HepG2 (cell line): Measurements from ENCODE around the gene TRIM44. TPM values are rescaled to one million over a fixed set of nuclear protein-coding genes. Genes with fewer than 3 reads are reported as not detected.
A peak's percentile ranks its signal among the peaks of the same experiment; 100 is the strongest.

Experiments
- ATAC-seq: fragments of 200-7000 bp; cut with Tn5 transposase; 3 replicates; pipeline ENCODE4 v1.9.1; 2020; ENCODE audit warnings: mild to moderate bottlenecking, moderate library complexity
- BruUV-seq: library from RNA; stranded (reverse); fragments of 400-500 nt; replicated peaks from 2 replicates; lab custom pipeline; 2021; lab: Mats Ljungman, UMichigan
- CTCF ChIA-PET: fragments of 300-600 bp; formaldehyde crosslinking; extraction: SDS; loops from one replicate; lab custom pipeline; 2021; ENCODE audit warnings: low total read pairs, inconsistent platforms, low intra/inter-chr PET ratio; lab: Yijun Ruan, JAX
- POLR2A ChIA-PET: fragments of 350-600 bp; sonication (Branson Sonifier 250); formaldehyde crosslinking; loops from one replicate; lab custom pipeline; 2020; ENCODE audit warnings: antibody characterized with exemption, inconsistent platforms; lab: Yijun Ruan, JAX
- DNase-seq: peaks from one replicate; pipeline ENCODE4 v3.0.0-alpha.2; 2015; ENCODE audit warnings: low spot score
- FAIRE-seq: peaks from 3 replicates; lab custom pipeline; 2011; peaks lifted over from hg19 to GRCh38; lab: Jason Lieb, UNC
- H2AFZ ChIP-seq: one replicate; pipeline ENCODE4 v1.6.1; 2011; ENCODE audit warnings: low read length, inconsistent platforms
- H3K27ac ChIP-seq: fragments of 300-600 bp; 3 replicates; pipeline ENCODE4 v1.8.0; 2011; ENCODE audit warnings: mixed run types, mild to moderate bottlenecking, mixed read lengths, low read length, inconsistent platforms; ENCODE audit not compliant: insufficient read depth; ENCODE audit errors: extremely low read length
- H3K27me3 ChIP-seq, 2 experiments: fragments of 200-600 bp in 1 of 2; 2 replicates in 1 of 2; 3 replicates in 1 of 2; pipeline versions ENCODE4 v1.6.0 to v1.8.0; 2011; ENCODE audit warnings: low read length in 2 of 2, mild to moderate bottlenecking in 2 of 2, moderate library complexity in 2 of 2, inconsistent platforms in 1 of 2; ENCODE audit not compliant: insufficient read depth in 2 of 2, control insufficient read depth in 1 of 2
- H3K36me3 ChIP-seq, 2 experiments: fragments of 200-600 bp in 1 of 2; replicated peaks in 1 of 2; 2 replicates in 1 of 2; 3 replicates in 1 of 2; pipeline versions ENCODE4 v1.5.1 to v1.8.0; 2011; ENCODE audit warnings: low read length in 2 of 2, inconsistent platforms in 1 of 2; ENCODE audit not compliant: insufficient read depth in 2 of 2, control insufficient read depth in 1 of 2
- H3K4me1 ChIP-seq: 2 replicates; pipeline ENCODE4 v1.5.1; 2012; ENCODE audit warnings: low read length, inconsistent platforms; ENCODE audit not compliant: insufficient read depth
- H3K4me2 ChIP-seq: 2 replicates; pipeline ENCODE4 v1.6.0; 2011; ENCODE audit warnings: low read depth, low read length, inconsistent platforms
- H3K4me3 ChIP-seq, 3 experiments: fragments of 200-600 bp in 1 of 3; sonication (generic), shearing (Covaris generic) in 1 of 3; replicated peaks in 1 of 3; 2 replicates each; pipeline ENCODE4 v1.5.1; 2011 to 2016; ENCODE audit warnings: low read length in 3 of 3, inconsistent platforms in 2 of 3, low read depth in 2 of 3, mild to moderate bottlenecking in 2 of 3, control low read depth in 1 of 3, mixed read lengths in 1 of 3; ENCODE audit not compliant: insufficient read depth in 1 of 3
- H3K79me2 ChIP-seq: one replicate; pipeline ENCODE4 v1.6.1; 2011; ENCODE audit warnings: low read length, inconsistent platforms; ENCODE audit not compliant: insufficient read depth
- H3K9ac ChIP-seq: 2 replicates; pipeline ENCODE4 v1.6.0; 2011; ENCODE audit warnings: mild to moderate bottlenecking, low read depth, low read length, inconsistent platforms; ENCODE audit not compliant: insufficient read depth
- H3K9me3 ChIP-seq: 2 replicates; pipeline ENCODE4 v1.5.1; 2012; ENCODE audit warnings: mild to moderate bottlenecking, low read length
- H4K20me1 ChIP-seq: 2 replicates; pipeline ENCODE4 v1.6.0; 2011; ENCODE audit warnings: inconsistent platforms, mild to moderate bottlenecking, low read length, moderate library complexity; ENCODE audit not compliant: insufficient read depth
- ATRX ChIP-seq: sonication (generic); formaldehyde crosslinking; IDR thresholded peaks from 2 replicates; pipeline ENCODE4 v1.4.0; 2020; ENCODE audit warnings: missing genetic modification reagents, borderline replicate concordance
- CEBPG ChIP-seq: IDR thresholded peaks from 2 replicates; pipeline ENCODE4 v1.6.1; 2016
- CENPX ChIP-seq: sonication (generic); formaldehyde crosslinking; IDR thresholded peaks from 2 replicates; pipeline ENCODE4 v1.9.0; 2021; ENCODE audit warnings: mild to moderate bottlenecking, missing genetic modification reagents, moderate library complexity
- NONO ChIP-seq, 2 experiments: fragments of 450-650 bp in 1 of 2; sonication (generic) in 1 of 2; formaldehyde crosslinking in 1 of 2; IDR thresholded peaks in 1 of 2; conservative IDR thresholded peaks in 1 of 2; 2 replicates each; pipeline versions ENCODE4 v1.6.1 to v1.8.0; 2017 to 2022; ENCODE audit warnings: mild to moderate bottlenecking in 1 of 2, missing genetic modification reagents in 1 of 2, moderate library complexity in 1 of 2
- PRPF4 ChIP-seq: fragments of 200-400 bp; formaldehyde crosslinking; IDR thresholded peaks from 2 replicates; pipeline ENCODE4 v1.6.1; 2016; ENCODE audit warnings: low read length, low read depth; ENCODE audit not compliant: poor library complexity, severe bottlenecking
- SP5 ChIP-seq: IDR thresholded peaks from 2 replicates; pipeline ENCODE4 v1.6.1; 2016; ENCODE audit warnings: low read depth, borderline replicate concordance
- TSC22D2 ChIP-seq: sonication (generic); formaldehyde crosslinking; IDR thresholded peaks from 2 replicates; pipeline ENCODE4 v1.5.1; 2020; ENCODE audit warnings: missing genetic modification reagents, mild to moderate bottlenecking, borderline replicate concordance
- ZFP82 ChIP-seq: sonication (generic); formaldehyde crosslinking; IDR thresholded peaks from 2 replicates; pipeline ENCODE4 v1.5.1; 2020; ENCODE audit warnings: mild to moderate bottlenecking, missing genetic modification reagents, borderline replicate concordance
- ZNF224 ChIP-seq: sonication (generic); formaldehyde crosslinking; IDR thresholded peaks from 2 replicates; pipeline ENCODE4 v1.5.0; 2020; ENCODE audit warnings: mild to moderate bottlenecking, missing genetic modification reagents
- ZNF335 ChIP-seq: sonication (generic); formaldehyde crosslinking; IDR thresholded peaks from 2 replicates; pipeline ENCODE4 v1.4.0; 2020; ENCODE audit warnings: missing genetic modification reagents
- ZNF703 ChIP-seq: sonication (generic); formaldehyde crosslinking; IDR thresholded peaks from 2 replicates; pipeline ENCODE4 v1.5.1; 2020; ENCODE audit warnings: missing genetic modification reagents, mild to moderate bottlenecking, moderate library complexity, borderline replicate concordance
- ZXDC ChIP-seq: sonication (generic); formaldehyde crosslinking; IDR thresholded peaks from 2 replicates; pipeline ENCODE4 v1.5.0; 2020; ENCODE audit warnings: mild to moderate bottlenecking, missing genetic modification reagents
- WGBS: methylation state at CpG from one replicate; pipeline ENCODE4 v1.1.6; 2017; ENCODE audit warnings: low lambda C conversion rate; 5-methylcytosine and 5-hydroxymethylcytosine counted together
- in situ Hi-C: cut with HindIII; loops from 2 replicates; pipeline ENCODE4 v1.10.0; 2017; ENCODE audit warnings: low pct_unique_long_range_greater_than_20kb; ENCODE audit not compliant: extremely low pct_ligation_motif_present
- intact Hi-C: fragments of 100-400 bp; cut with micrococcal nuclease; formaldehyde crosslinking; loops from one replicate; pipeline ENCODE4 v1.10.0; 2022; ENCODE audit not compliant: unreplicated experiment
- polyA plus RNA-seq, 8 experiments: library from polyadenylated mRNA; depleted of rRNA in 3 of 8; stranded (reverse) in 7 of 8; unstranded in 1 of 8; fragments of >200 nt; fragmentation: Illumina TruSeq in 4 of 8; extraction: Trizol in 4 of 8; gene quantifications; 2 replicates each; pipeline versions ENCODE4 v1.2.1 to v1.2.3, GENCODE V29; 2011 to 2016; ENCODE audit warnings: low read depth in 4 of 8, missing spikeins in 1 of 8, mixed read lengths in 1 of 8; ENCODE audit not compliant: insufficient read depth in 1 of 8
- total RNA-seq, 5 experiments: library from RNA; depleted of rRNA; stranded (reverse); fragments of >200 nt; fragmentation: Illumina TruSeq; extraction: Trizol; gene quantifications; 2 replicates each; pipeline ENCODE4 v1.2.3, GENCODE V29; 2016; ENCODE audit warnings: low read depth in 1 of 5
- TF ChIP-seq, protein P1 (sequence below): sonication (generic); formaldehyde crosslinking; conservative IDR thresholded peaks from 2 replicates; pipeline ENCODE4 v1.5.0; 2020; ENCODE audit warnings: missing genetic modification reagents
- TF ChIP-seq, protein P2 (sequence below): sonication (generic); formaldehyde crosslinking; IDR thresholded peaks from 2 replicates; pipeline ENCODE4 v1.4.0; 2020; ENCODE audit warnings: missing genetic modification reagents, borderline replicate concordance

TRIM44 gene
- total and polyA plus RNA-seq, 2 of the 13 experiments (the other 11 are each of a cell fraction or from before 2014, with no cell fraction given): 22.7 to 50.3 TPM

GRCh38 chr11:35811783-35812182 is 149.2 kb downstream of the TRIM44 start:
- Histone ChIP-seq H3K4me3 (no peak overlapping the region), H4K20me1 (no peaks in the 10 kb centered on the region), H3K9ac (no peak overlapping the region), H3K4me1 (peaks cover 13% of the 10 kb centered on the region; the same call in 1 of the 2 replicates), H3K36me3 (peaks cover 5 to 10% of the 10 kb centered on the region in 2 experiments; a peak in 3 of 5 replicates), H3K27ac (no peak overlapping the region), H2AFZ (no peak overlapping the region), H3K27me3 (no peaks in the 10 kb centered on the region), H3K4me2 (no peak overlapping the region), H3K79me2 (no peaks in the 10 kb centered on the region), H3K9me3 (no peaks in the 10 kb centered on the region)
- FAIRE-seq (no peak), ATAC-seq (no peak), DNase-seq (peak; percentile 7)
- ChIA-PET CTCF (no interaction called here), POLR2A (interaction anchor here (0.6 to 1.1 kb wide), 2 partner anchors 16 to 74 kb away, joined by 3 read pairs; no protein-coding TSS in a partner anchor)
- in situ Hi-C loops (no loop called here), intact Hi-C loops (no loop called here)
- WGBS: 93% methylated on average over 2 of the region's 2 CpGs
- no TSS peak for BruUV-seq
- TF ChIP-seq ZFP82: no peak
- no peak for TF ChIP-seq CENPX
- TF ChIP-seq ZNF224 (CRISPR knock-in tag): no peak
- TF ChIP-seq, protein P1, sequence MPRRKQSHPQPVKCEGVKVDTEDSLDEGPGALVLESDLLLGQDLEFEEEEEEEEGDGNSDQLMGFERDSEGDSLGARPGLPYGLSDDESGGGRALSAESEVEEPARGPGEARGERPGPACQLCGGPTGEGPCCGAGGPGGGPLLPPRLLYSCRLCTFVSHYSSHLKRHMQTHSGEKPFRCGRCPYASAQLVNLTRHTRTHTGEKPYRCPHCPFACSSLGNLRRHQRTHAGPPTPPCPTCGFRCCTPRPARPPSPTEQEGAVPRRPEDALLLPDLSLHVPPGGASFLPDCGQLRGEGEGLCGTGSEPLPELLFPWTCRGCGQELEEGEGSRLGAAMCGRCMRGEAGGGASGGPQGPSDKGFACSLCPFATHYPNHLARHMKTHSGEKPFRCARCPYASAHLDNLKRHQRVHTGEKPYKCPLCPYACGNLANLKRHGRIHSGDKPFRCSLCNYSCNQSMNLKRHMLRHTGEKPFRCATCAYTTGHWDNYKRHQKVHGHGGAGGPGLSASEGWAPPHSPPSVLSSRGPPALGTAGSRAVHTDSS: no peak
- no peak for TF ChIP-seq NONO (IDR thresholded peaks at IDR 0.05)
- TF ChIP-seq NONO (CRISPR knock-in tag; conservative IDR thresholded peaks at IDR 0.05): no peak
- TF ChIP-seq ZNF703 (CRISPR knock-in tag): no peak
- no peak for TF ChIP-seq ATRX (CRISPR knock-in tag)
- no peak for TF ChIP-seq TSC22D2 (CRISPR knock-in tag)
- TF ChIP-seq CEBPG: no peak
- TF ChIP-seq PRPF4: no peak
- no peak for TF ChIP-seq SP5 (CRISPR knock-in tag)
- no peak for TF ChIP-seq ZXDC (CRISPR knock-in tag)
- TF ChIP-seq, protein P2, sequence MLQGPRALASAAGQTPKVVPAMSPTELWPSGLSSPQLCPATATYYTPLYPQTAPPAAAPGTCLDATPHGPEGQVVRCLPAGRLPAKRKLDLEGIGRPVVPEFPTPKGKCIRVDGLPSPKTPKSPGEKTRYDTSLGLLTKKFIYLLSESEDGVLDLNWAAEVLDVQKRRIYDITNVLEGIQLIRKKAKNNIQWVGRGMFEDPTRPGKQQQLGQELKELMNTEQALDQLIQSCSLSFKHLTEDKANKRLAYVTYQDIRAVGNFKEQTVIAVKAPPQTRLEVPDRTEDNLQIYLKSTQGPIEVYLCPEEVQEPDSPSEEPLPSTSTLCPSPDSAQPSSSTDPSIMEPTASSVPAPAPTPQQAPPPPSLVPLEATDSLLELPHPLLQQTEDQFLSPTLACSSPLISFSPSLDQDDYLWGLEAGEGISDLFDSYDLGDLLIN (CRISPR knock-in tag): no peak
- no peak for TF ChIP-seq ZNF335
